Measurements from ENCODE around the gene UBE2V1.

- no peak for TF ChIP-seq POLR2A (IDR thresholded peaks at IDR 0.05)
- TF ChIP-seq, protein P1, sequence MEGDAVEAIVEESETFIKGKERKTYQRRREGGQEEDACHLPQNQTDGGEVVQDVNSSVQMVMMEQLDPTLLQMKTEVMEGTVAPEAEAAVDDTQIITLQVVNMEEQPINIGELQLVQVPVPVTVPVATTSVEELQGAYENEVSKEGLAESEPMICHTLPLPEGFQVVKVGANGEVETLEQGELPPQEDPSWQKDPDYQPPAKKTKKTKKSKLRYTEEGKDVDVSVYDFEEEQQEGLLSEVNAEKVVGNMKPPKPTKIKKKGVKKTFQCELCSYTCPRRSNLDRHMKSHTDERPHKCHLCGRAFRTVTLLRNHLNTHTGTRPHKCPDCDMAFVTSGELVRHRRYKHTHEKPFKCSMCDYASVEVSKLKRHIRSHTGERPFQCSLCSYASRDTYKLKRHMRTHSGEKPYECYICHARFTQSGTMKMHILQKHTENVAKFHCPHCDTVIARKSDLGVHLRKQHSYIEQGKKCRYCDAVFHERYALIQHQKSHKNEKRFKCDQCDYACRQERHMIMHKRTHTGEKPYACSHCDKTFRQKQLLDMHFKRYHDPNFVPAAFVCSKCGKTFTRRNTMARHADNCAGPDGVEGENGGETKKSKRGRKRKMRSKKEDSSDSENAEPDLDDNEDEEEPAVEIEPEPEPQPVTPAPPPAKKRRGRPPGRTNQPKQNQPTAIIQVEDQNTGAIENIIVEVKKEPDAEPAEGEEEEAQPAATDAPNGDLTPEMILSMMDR (IDR thresholded peaks at IDR 0.05), result no peak
These were observed 25.1 kb upstream of the UBE2V1 start for GRCh38 chr20:50138120-50138478.

Data from prostate gland (tissue), 2 donors.